PC-9 (cell line): ENCODE measurements around the gene MAP2K2.

Experiments used
- EZH2 ChIP-seq: fragments of 200-600 bp; sonication (generic); IDR thresholded peaks from 2 replicates; pipeline ENCODE4 v1.8.0; 2017; ENCODE audit warnings: antibody characterized with exemption, low read depth
- TF ChIP-seq, protein P1 (sequence below): fragments of 200-600 bp; sonication (generic); conservative IDR thresholded peaks from 2 replicates; pipeline ENCODE4 v1.6.1; 2017; ENCODE audit warnings: mixed run types, antibody characterized with exemption, mild to moderate bottlenecking, moderate library complexity

DNA sequence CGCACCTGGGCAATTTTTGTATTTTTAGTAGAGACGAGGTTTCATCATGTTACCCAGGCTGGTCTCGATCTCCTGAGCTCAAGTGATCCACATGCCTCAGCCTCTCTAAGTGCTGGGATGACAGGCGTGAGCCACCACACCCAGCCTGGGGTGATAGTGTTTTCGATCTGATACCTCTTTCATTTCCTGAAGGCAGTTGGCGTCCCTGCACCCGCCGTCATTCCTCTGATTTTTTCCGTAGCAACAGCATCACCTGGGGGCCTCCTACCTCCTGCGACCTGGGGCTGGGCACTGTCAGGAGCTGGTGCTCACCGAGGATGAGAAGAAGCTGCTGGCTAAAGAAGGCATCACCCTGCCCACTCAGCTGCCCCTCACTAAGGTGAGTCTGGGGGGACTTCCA, 40.3 kb upstream of the MAP2K2 start:
- TF ChIP-seq, protein P1, sequence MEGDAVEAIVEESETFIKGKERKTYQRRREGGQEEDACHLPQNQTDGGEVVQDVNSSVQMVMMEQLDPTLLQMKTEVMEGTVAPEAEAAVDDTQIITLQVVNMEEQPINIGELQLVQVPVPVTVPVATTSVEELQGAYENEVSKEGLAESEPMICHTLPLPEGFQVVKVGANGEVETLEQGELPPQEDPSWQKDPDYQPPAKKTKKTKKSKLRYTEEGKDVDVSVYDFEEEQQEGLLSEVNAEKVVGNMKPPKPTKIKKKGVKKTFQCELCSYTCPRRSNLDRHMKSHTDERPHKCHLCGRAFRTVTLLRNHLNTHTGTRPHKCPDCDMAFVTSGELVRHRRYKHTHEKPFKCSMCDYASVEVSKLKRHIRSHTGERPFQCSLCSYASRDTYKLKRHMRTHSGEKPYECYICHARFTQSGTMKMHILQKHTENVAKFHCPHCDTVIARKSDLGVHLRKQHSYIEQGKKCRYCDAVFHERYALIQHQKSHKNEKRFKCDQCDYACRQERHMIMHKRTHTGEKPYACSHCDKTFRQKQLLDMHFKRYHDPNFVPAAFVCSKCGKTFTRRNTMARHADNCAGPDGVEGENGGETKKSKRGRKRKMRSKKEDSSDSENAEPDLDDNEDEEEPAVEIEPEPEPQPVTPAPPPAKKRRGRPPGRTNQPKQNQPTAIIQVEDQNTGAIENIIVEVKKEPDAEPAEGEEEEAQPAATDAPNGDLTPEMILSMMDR, result no peak
- no peak for TF ChIP-seq EZH2
